ENCODE measurements around the gene ITPR2.
"Not testable (repeated sequence)": the region's sequence is repeated elsewhere in the genome, so short reads cannot be mapped to it uniquely, and the experiment has no call there.

ITPR2 gene

DNA sequence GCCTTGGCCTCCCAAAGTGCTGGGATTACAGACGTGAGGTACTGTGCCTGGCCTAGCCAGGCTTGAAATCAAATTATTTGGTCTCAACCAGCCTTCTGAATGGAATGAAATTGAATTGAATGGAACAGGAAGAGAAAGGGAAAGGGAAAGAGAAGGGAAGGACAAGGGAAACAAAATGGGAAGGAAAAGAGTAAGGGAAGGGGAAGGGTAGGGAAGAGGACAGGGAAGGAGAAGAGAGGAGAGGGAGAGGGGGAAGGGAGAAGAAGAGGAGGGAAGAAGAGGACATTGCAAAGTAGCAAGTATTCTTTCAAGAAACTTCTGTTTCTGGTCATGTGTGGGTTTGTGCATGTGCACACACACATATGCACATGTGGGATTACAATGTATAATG is 97.8 kb downstream of the ITPR2 start:
- in situ Hi-C loops (cut with MboI; ENCODE audit: low sequenced_read_pairs) = no loop called here

- in situ Hi-C loops (cut with MboI; ENCODE audit: low sequenced_read_pairs) = no loop called here
These were observed 98.3 kb downstream of the ITPR2 start for GRCh38 chr12:26734510-26735248.

- in situ Hi-C loops (cut with MboI; ENCODE audit: low sequenced_read_pairs) = no loop called here
These were observed 100.7 kb downstream of the ITPR2 start for GRCh38 chr12:26732005-26732908.

GRCh38 chr12:26730481-26731350 is 102.3 kb downstream of the ITPR2 start:
- in situ Hi-C loops (cut with MboI; ENCODE audit: low sequenced_read_pairs) = no loop called here

GRCh38 chr12:26729137-26729671 is 103.8 kb downstream of the ITPR2 start:
- in situ Hi-C loops (cut with MboI; ENCODE audit: low sequenced_read_pairs) = not testable (repeated sequence)

GRCh38 chr12:26728205-26729050 is 104.6 kb downstream of the ITPR2 start:
- in situ Hi-C loops (cut with MboI; ENCODE audit: low sequenced_read_pairs) = no loop called here

DNA sequence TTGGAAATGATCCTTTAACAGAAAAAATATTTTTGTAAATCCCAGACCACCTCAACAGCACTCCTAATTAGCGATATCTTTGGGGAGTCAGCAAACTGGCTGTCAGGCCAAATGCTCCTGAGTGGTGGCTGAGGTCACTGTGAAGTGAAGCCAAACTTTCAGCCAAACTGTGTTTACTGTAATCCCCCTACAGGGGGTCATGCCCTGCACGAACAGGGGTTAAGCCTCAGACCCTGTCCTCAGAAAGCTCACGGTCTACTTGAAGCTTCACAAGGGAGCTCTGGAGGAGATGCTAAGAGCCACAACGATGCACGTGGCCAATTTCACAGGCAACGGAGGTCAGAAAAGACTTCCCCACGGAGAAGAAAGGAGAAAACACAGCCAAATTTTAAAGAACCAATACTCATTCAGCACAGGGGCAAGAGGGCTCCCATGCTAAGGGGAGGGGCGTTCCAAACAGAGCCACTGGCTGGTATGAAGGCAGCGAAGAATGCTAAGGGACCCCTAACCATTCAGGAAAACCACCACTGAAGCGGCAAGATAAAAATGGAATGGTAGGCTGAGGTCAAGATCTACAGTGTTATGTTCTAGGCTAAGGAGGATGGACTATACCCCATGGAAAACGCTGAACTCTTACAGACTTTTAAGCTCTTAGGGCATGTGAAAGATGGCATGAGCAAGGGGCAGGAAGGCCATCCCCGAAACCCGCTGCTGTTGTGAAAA is 105.4 kb downstream of the ITPR2 start:
- in situ Hi-C loops (cut with MboI; ENCODE audit: low sequenced_read_pairs) = no loop called here

DNA sequence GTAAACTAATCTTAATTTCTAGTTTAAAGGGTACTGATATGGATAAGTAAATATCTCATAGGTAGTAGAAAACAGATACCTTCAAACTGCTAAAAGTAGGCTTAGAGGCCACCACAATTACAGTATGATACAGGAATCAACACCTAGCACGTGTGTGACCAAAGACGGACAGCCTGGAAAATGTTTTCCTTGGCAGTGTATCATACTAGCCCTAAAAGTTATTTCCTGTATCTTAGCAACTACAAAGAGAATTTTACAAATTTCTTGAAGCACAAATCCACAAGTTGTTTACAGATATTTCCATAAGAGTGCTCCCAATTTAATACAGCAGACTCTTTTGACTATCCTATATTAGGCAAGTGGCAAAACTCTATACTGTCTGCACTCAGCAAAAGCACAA is 106.0 kb downstream of the ITPR2 start:
- in situ Hi-C loops (cut with MboI; ENCODE audit: low sequenced_read_pairs) = no loop called here

- in situ Hi-C loops (cut with MboI; ENCODE audit: low sequenced_read_pairs) = no loop called here
These were observed 107.6 kb downstream of the ITPR2 start for GRCh38 chr12:26725276-26725916.

GRCh38 chr12:26724309-26724702 is 108.7 kb downstream of the ITPR2 start:
- in situ Hi-C loops (cut with MboI; ENCODE audit: low sequenced_read_pairs) = no loop called here

DNA sequence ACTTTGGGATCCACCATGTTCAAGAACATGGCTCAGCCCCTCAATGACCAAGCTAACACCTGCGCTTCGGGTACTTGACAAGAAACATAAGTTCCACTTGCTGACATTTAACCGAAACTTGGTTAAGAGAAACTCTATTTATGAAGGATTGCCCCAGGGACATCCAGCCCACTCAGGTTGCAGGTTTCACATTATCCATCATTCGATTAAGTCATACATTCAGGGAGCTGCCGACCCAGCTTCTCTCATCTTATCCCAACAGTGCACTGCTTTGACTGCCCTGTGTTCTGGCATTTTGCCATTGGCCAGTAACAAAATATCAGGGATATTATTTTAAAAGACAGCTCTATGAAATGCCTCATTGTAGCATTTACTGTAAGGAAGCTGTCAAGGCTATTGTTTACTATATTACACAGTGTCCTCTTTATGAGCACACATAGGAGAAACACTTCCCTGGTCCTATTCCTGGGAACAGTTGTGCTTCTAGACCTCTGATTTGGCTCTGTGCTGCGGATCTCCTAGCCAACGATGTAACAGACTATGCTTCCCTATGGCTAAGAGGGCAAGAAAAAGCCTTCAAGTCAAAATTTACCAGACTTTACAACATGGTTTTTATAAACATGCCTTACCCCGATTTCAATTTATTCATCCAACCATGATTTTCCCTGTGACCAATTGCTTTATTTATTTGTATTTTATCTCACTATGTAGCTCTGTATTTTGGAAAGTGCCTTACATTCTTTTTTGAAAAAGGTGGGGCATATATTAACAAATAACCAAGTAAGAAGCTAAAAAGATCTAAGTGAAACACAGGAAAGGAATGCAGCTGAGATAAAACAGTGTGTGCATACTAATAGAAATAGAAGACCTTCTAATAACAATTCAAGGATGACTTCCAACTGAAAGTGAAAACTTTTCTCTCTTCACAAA is 109.3 kb downstream of the ITPR2 start:
- in situ Hi-C loops (cut with MboI; ENCODE audit: low sequenced_read_pairs) = no loop called here

DNA sequence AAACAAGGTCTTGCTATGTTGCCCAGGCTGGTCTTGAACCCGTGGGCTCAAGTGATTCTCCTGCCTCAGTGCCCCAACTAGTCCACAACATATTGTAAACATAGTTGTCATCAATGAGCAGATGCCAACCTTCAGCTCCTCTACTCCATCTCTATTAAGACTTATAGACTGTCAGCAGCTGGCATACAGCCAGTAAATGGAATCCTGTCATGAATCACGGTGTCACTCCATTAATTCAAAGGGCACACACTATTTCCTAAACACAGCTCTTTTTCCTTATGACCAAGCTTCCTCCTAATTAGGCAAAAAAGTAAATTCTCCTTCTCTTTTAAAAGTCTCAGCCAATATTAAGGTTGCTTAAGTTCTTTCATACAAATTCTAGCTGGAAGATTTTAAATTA is 111.2 kb downstream of the ITPR2 start:
- in situ Hi-C loops (cut with MboI; ENCODE audit: low sequenced_read_pairs) = no loop called here

- in situ Hi-C loops (cut with MboI; ENCODE audit: low sequenced_read_pairs) = no loop called here
These were observed 113.1 kb downstream of the ITPR2 start for GRCh38 chr12:26719852-26720251.

GRCh38 chr12:26717757-26718156 is 115.2 kb downstream of the ITPR2 start:
- in situ Hi-C loops (cut with MboI; ENCODE audit: low sequenced_read_pairs) = no loop called here

DNA sequence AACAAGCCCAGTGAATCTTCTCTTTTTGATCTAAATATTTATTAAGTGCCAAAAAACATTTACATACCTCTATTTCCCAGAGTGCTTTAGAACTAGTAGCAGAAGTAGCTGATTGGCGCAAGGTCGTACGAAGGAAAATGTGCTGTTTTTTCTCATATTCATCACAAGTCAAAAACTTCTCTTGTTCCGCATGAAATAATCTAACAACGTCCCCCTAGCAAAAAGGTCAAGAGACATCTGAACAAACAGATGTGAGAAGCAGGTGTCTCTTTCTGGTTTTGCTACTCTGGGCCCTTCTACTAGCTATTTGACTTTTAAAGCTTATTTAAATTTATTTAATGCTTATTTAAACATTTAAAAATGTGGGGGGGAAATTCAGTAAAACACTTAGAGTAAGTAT is 117.8 kb downstream of the ITPR2 start:
- in situ Hi-C loops (cut with MboI; ENCODE audit: low sequenced_read_pairs) = no loop called here

GRCh38 chr12:26713885-26714383 is 119.1 kb downstream of the ITPR2 start:
- in situ Hi-C loops (cut with MboI; ENCODE audit: low sequenced_read_pairs) = no loop called here

- in situ Hi-C loops (cut with MboI; ENCODE audit: low sequenced_read_pairs) = no loop called here
These were observed 120.1 kb downstream of the ITPR2 start for GRCh38 chr12:26712892-26713291.

GRCh38 chr12:26711569-26711968 is 121.4 kb downstream of the ITPR2 start:
- in situ Hi-C loops (cut with MboI; ENCODE audit: low sequenced_read_pairs) = no loop called here
